Fibroblast of villous mesenchyme (primary cell): ENCODE results near the gene DLL4. TPM values are rescaled to one million over a fixed set of nuclear protein-coding genes. Genes with fewer than 3 reads are reported as not detected.

Experiments used
- DNase-seq: peaks from one replicate; pipeline ENCODE4 v3.0.0-alpha.2; 2010; ENCODE audit warnings: low read depth
- H3K4me3 ChIP-seq: 2 replicates; pipeline ENCODE4 v1.5.1; 2011; ENCODE audit warnings: low read depth, mild to moderate bottlenecking, low read length
- CTCF ChIP-seq: IDR thresholded peaks from 2 replicates; pipeline ENCODE4 v1.5.1; 2012; ENCODE audit warnings: low read depth, mild to moderate bottlenecking, low read length; ENCODE audit not compliant: insufficient read depth
- total RNA-seq: library from RNA; depleted of rRNA; stranded (reverse); fragments of >200 nt; gene quantifications from 2 replicates; pipeline ENCODE4 v1.2.3, GENCODE V29; 2012

The DLL4 gene
- total RNA-seq, 1 donor = 6.0 TPM

DNA sequence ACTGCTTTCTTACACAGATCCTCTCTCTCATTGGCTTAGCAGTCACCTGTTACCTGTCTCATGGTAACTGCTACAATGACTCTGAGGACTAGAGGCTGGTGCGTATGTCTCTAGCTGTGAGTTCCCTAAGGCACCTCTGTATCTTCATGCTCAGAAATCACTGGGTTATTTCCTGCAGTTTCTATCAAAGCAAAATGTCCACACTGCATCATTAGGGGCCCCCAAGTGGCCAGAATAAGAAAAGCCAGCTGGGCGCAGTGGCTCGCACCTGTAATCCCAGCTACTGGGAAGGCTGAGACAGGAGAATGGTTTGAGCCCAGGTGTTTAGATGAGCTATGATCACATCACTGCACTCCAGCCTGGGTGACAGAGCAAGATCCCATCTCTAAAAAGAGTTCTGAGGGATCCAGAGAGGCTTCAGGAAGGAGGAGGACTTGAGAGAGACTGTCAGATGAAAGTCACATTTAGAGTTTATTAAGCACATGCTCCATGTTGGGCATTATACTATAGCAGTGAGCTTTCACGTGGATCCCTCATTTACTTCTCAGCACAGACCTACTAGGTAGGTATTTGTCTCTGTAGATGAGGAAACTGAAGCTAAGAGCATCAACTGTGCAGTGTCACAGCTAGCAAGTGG is 37.2 kb upstream of the DLL4 start:
- no peak overlapping the region for H3K4me3 ChIP-seq
- TF ChIP-seq CTCF = peak; percentile 80
- peak; percentile 59 for DNase-seq

GRCh38 chr15:40892447-40893012 is 36.6 kb upstream of the DLL4 start:
- DNase-seq = no peak
- no peak overlapping the region for H3K4me3 ChIP-seq
- no peak for TF ChIP-seq CTCF

DNA sequence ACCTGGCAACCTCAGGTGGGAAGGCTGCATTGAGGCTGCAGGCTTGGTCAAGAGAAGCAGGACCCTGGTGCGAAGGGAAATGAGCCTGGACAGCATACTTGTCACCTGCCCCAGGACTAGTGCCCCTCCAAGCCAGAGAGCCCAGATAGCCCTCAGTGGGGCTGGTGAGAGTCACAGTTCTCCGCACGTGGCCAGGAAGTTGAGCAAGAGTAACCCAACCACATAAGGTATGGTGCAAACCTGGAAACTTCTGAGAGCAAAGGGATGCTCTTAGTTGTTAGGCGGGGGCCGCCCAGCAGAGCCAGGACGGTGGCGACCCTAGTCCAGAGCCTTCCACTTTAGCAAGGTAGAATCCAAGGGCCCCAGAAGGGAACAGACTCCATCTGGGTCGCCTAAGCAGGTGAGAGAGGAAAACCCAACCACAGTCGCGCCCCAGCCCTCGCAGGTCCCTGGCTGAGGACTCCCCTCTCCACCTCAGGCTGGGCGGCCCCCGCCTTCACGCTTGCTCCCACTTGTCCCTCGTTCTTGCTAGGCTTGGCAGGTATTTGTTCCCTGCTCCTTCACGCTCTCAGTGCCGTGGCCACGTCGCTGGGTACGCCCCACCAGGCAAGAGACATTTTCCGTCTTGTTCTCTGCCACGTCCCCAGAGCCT is 36.0 kb upstream of the DLL4 start:
- no peak overlapping the region for H3K4me3 ChIP-seq
- no peak for DNase-seq
- no peak for TF ChIP-seq CTCF

DNA sequence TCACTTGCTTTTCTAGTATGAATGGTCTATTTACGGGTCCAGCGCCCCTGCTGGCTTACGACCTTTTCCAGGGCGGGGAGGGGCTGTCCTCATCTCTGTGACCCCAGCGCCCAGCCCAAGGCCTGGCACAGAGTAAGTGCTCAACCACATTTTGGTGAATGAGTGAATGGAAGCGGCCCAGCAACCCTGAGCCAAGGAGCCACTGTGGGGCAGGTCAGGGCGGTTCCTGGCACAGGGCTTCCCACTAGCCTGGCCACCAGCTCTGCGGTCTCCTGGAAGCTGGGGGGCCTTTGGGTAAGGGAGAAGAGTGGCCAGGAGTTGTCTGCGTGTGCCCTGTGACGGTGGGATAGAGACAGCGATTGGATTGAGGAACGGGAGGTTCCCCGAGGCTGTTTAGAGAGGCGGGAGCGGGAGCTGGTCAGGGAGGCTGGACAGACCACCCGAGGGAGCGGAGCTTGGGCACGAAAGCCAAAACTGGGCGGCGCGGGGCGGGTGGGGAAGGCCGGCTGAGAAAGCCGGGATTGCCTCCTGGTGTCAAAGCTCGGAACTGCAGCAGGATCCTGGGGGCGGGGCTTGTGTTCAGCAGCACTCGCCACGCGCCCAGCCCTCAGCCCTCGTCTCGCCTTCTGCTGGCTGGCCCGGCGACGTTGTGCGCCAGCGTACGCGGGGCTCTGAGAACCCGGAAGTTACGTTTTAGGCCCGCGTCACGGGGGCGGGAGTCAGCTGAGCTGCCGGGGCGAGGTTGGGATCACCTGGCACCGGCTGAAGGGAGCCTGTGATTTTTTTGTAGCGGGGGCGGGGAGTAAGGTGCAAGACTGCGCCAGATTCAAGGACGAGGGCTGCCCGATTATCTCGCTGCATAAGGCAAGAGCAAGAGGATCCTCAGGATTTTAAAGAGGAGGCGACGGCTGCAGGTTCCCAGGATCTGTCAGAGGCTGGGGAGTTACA is 35.1 kb upstream of the DLL4 start, which contains the start of gene VPS18:
VPS18 (plus strand) TSS at position 718 of the 948 bp plus-strand sequence. CDS start 319 bp downstream, outside the sequence.
- peak; percentile 74 for TF ChIP-seq CTCF
- H3K4me3 ChIP-seq = peak within 1 kb of the TSS; percentile 97
- DNase-seq = peak; percentile 99

- DNase-seq = peak; percentile 85
- peak; percentile 68 for TF ChIP-seq CTCF
- peak overlapping the region; percentile 97 for H3K4me3 ChIP-seq
Observed at GRCh38 chr15:40894681-40895448, 34.3 kb upstream of the DLL4 start.
